ENCODE results near the gene ERI3.

DNA sequence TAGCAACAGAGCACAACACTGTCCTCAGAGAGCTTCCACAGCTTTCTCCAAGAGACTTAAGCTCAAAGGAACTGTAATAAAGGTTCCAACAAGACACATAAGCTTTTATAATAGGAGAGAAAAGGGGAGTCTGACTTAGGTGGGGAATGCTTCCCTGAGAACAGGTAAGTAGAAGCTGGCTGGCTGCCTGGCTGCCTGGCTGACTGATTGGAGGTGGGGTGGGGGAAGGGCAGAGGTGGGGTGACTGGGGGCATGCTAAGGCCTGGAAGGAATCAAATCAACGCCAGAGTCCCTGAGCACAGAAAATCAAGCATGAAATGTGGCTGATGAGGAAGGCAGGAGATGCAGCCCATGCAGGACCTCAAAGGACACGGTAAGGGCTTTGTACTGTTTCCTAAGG lies 96.0 kb downstream of the ERI3 start:
- TF ChIP-seq EZH2 (IDR thresholded peaks at IDR 0.05): no peak
- no peak for TF ChIP-seq CTCF (IDR thresholded peaks at IDR 0.05)
